Epithelial cell of proximal tubule (primary cell): ENCODE measurements around the gene NUDT3. TPM values are rescaled to one million over a fixed set of nuclear protein-coding genes. Genes with fewer than 3 reads are reported as not detected.

Experiments
- DNase-seq: peaks from one replicate; pipeline ENCODE4 v3.0.0-alpha.2; 2011; ENCODE audit warnings: low read depth
- H3K4me3 ChIP-seq: 2 replicates; pipeline ENCODE4 v1.5.1; 2011; ENCODE audit warnings: low read depth, mild to moderate bottlenecking, low read length
- total RNA-seq: library from RNA; depleted of rRNA; stranded (reverse); fragments of >200 nt; gene quantifications from 2 replicates; pipeline ENCODE4 v1.2.3, GENCODE V29; 2015
- TF ChIP-seq, protein P1 (sequence below): conservative IDR thresholded peaks from 2 replicates; pipeline ENCODE4 v1.5.1; 2012; ENCODE audit warnings: low read depth, mild to moderate bottlenecking, low read length

The NUDT3 gene
- total RNA-seq, 1 donor from 2014 or later, result 16.7 TPM

DNA sequence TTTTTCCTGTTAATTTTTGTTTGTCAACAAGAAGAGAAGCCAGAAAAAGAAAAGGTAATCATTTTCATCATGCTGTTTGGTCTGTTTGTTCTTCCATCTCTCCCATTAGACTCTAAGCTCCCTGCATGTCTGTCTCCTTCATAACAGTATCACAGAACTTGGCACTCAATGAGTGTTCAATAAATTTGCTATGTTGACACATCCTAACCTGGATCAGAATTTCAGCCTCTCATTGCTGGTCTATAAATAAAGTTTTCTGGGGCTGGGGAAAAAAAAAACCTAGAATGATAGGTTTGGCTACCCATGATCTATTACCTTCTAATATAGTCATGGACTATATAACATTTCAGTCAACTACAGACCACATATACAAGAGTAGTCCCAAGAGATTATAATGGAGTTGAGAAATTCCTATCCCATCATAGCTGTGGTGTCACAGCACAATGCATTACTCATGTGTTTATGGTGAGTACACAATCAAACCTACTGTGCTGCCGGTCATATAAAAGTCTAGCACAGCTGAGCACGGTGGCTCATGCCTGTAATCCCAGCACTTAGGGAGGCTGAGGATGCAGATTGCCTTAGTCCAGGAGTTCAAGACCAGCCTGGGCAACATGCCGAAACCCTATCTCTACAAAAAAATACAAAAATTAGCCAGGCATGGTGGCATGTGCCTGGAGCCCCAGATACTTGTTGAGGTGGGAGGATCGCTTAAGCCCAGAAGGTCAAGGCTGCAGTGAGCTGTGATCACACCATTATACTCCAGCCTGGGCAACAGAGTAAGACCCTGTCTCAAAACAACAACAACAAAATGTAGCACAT, 5.9 kb downstream of the NUDT3 start:
- no peak overlapping the region for H3K4me3 ChIP-seq
- peak; percentile 30 for DNase-seq
- TF ChIP-seq, protein P1, sequence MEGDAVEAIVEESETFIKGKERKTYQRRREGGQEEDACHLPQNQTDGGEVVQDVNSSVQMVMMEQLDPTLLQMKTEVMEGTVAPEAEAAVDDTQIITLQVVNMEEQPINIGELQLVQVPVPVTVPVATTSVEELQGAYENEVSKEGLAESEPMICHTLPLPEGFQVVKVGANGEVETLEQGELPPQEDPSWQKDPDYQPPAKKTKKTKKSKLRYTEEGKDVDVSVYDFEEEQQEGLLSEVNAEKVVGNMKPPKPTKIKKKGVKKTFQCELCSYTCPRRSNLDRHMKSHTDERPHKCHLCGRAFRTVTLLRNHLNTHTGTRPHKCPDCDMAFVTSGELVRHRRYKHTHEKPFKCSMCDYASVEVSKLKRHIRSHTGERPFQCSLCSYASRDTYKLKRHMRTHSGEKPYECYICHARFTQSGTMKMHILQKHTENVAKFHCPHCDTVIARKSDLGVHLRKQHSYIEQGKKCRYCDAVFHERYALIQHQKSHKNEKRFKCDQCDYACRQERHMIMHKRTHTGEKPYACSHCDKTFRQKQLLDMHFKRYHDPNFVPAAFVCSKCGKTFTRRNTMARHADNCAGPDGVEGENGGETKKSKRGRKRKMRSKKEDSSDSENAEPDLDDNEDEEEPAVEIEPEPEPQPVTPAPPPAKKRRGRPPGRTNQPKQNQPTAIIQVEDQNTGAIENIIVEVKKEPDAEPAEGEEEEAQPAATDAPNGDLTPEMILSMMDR, result no peak

DNA sequence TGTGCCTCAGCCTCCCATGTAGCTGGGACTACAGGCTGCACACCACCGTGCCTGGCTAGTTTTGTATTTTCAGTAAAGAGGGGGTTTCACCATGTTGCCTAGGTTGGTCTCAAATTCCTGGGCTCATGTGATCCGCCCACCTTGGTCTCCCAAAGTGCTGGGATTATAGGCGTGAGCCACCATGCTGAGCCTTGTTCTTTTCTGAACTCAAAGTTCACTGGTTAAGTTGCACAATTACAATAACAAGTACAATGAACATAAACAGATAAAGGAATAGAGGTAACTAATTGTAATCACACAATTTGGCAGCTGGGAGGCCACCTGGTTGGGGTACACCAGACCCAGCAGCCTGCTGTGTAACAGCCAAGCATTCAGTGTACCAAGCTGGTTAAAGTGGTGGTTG, 6.7 kb downstream of the NUDT3 start:
- TF ChIP-seq, protein P1, result no peak
- H3K4me3 ChIP-seq, result no peak overlapping the region
- no peak for DNase-seq

DNA sequence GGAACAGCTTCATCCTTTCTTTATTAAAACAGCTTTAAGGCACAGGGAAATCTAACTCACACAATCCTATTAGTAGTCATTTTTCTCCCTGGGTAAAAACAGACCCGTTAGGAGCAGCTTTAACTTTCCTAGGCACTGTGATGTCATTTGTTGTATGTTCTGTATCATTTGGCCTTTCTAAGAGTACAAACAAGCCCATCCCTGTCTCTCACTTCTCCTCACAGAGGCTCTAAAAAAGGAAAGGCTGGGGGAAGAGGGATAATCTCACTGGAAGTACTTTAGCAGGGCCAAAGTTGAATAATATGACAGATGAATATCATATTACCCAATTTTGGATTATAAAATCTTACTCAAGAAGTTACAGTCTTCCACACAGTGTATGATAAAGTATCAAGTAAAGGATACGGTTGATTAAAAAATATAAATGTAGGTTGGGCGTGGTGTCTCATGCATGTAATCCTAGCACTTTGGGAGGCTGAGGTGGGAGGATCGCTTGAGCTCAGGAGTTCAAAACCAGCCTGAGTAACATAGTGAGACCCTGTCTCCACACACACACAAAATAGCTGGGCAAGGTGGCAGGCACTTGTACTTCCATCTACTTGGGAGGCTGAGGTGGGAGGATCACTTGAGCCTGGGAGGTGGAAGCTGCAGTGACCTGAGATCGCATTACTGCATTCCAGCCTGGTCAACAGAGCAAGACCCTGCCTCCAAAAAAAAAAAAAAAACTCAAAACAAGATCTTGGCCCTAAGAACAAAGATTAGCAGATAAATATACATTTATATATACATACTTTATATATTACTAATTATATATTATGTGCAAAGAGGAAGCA, 7.9 kb downstream of the NUDT3 start:
- DNase-seq, result no peak
- no peak overlapping the region for H3K4me3 ChIP-seq
- TF ChIP-seq, protein P1, result no peak

DNA sequence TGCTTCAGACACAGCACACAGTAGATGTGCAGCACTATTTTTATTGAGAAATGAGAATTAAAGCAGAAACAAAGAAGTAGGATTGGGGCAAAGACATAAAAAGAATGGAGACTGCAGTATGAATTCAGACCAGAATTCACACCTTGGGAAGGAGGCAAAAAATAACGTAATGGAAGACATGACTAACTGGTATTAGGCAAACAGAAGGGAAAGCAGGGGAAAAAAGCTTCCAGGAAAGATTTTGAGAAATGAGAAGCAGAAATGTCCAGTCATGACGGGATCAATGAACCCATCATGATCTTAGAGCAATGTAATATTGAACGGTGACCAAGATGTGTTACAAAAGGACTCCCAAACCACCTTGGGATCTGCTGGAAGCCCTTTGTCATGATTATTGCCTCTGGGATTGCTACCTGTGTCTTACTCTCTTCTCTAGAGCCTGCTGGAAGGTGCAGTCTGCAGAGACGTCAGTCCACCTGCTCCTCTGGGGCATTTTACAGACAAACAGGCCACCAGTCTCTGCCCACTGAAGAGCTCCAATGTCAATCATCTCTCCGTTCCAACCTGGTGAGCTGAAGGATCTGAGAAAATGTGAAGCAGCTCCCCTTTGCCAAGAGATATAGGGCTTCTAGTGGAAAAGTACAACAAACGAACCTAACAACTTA, 8.7 kb downstream of the NUDT3 start:
- no peak overlapping the region for H3K4me3 ChIP-seq
- TF ChIP-seq, protein P1, result no peak
- DNase-seq, result no peak

DNA sequence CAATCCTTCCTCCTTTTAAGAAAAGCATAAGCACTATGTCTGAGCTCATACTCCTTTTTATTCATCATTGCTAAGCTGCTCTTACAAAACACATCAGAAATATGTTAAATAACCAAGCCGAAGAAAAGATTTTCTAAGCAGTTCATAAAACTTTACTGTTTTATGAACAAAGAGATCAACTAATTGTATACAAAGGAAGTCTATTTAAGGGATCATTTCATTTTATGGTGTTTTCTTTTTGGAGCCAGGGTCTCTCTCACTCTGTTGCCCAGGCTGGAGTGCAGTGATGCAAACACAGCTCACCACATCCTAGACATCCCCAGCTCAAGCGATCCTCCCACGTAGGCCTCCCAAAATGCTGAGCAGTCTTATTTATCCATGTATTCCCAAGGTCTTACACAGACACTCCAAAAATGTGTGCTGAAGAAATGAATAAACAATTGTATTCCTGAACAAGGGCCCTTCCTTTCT, 9.3 kb downstream of the NUDT3 start:
- no peak for DNase-seq
- TF ChIP-seq, protein P1, result no peak

DNA sequence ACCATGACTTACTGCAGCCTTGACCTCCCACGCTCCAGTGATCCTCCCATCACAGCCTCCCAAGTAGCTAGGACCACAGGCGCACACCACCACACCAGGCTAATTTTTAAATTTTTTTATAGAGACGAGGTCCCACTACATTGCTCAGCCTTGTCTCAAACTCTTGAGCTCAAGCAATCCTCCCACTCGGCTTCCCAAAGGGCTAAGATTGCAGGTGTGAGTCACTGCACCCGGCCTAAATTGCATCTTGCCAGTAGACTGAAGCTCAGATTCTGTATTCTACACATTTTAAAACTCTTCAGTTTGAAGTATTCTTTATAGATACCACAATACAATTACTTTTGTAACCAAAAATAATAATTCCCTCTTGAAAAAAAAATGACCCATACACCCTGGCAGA, 11.4 kb downstream of the NUDT3 start:
- DNase-seq, result no peak
- H3K4me3 ChIP-seq, result no peak overlapping the region
- TF ChIP-seq, protein P1, result no peak

More for the DNA sequence above, 9.3 kb downstream of the NUDT3 start:
- H3K4me3 ChIP-seq, result no peak overlapping the region
